DOHH2 (cell line): Measurements from ENCODE around the gene AKT1S1.
A peak's percentile ranks its signal among the peaks of the same experiment; 100 is the strongest.

Experiments
- H3F3A ChIP-seq: fragments of 200-600 bp; sonication (generic), shearing (Covaris generic); 2 replicates; pipeline ENCODE4 v1.6.0; 2016; ENCODE audit warnings: antibody characterized with exemption, mild to moderate bottlenecking; ENCODE audit not compliant: control insufficient read depth, insufficient read depth
- H3K27ac ChIP-seq: fragments of 200-600 bp; sonication (generic); 2 replicates; pipeline ENCODE4 v1.5.1; 2014; ENCODE audit warnings: low read depth, mild to moderate bottlenecking, low read length, moderate library complexity
- H3K27me3 ChIP-seq: fragments of 200-600 bp; sonication (generic); 2 replicates; pipeline ENCODE4 v1.6.1; 2014; ENCODE audit warnings: mild to moderate bottlenecking, low read length, mixed read lengths; ENCODE audit not compliant: control insufficient read depth
- H3K36me3 ChIP-seq: fragments of 200-600 bp; sonication (generic); 2 replicates; pipeline ENCODE4 v1.6.1; 2014; ENCODE audit warnings: mild to moderate bottlenecking, low read length, moderate library complexity, mixed read lengths; ENCODE audit not compliant: control insufficient read depth
- H3K4me1 ChIP-seq: fragments of 200-600 bp; sonication (generic); 2 replicates; pipeline ENCODE4 v1.6.1; 2014; ENCODE audit warnings: mild to moderate bottlenecking, low read length, mixed read lengths; ENCODE audit not compliant: control insufficient read depth
- H3K4me2 ChIP-seq: fragments of 200-600 bp; sonication (generic); 2 replicates; pipeline ENCODE4 v1.6.0; 2014; ENCODE audit warnings: mild to moderate bottlenecking, low read length, moderate library complexity
- H3K4me3 ChIP-seq: fragments of 200-600 bp; sonication (generic); 2 replicates; pipeline ENCODE4 v1.5.1; 2014; ENCODE audit warnings: mild to moderate bottlenecking, low read length, mixed read lengths
- H3K79me2 ChIP-seq: fragments of 200-600 bp; sonication (generic); 2 replicates; pipeline ENCODE4 v1.6.1; 2014; ENCODE audit warnings: mild to moderate bottlenecking, low read length, mixed read lengths; ENCODE audit not compliant: control insufficient read depth
- H3K9me2 ChIP-seq: fragments of 200-600 bp; sonication (generic); replicated peaks from 2 replicates; pipeline ENCODE4 v1.6.1; 2014; ENCODE audit warnings: mild to moderate bottlenecking, low read length, mixed read lengths; ENCODE audit not compliant: control insufficient read depth
- H3K9me3 ChIP-seq: fragments of 200-600 bp; sonication (generic); 2 replicates; pipeline ENCODE4 v1.6.1; 2014; ENCODE audit warnings: antibody characterized with exemption, low read length, mixed read lengths; ENCODE audit not compliant: control insufficient read depth, insufficient read depth
- H4K20me1 ChIP-seq: fragments of 200-600 bp; sonication (generic); 2 replicates; pipeline ENCODE4 v1.6.0; 2014; ENCODE audit warnings: low read depth, mild to moderate bottlenecking, antibody characterized with exemption, low read length, moderate library complexity; ENCODE audit not compliant: control insufficient read depth, insufficient read depth
- CTCF ChIP-seq: fragments of 200-600 bp; sonication (generic); IDR thresholded peaks from one replicate; pipeline ENCODE4 v1.5.1; 2014; ENCODE audit warnings: antibody characterized with exemption, mild to moderate bottlenecking, low read depth, low read length; ENCODE audit not compliant: poor library complexity, severe bottlenecking
- EZH2phosphoT487 ChIP-seq: fragments of 200-600 bp; sonication (generic); IDR thresholded peaks from 2 replicates; pipeline ENCODE4 v1.6.1; 2017; ENCODE audit warnings: borderline replicate concordance, mild to moderate bottlenecking, antibody characterized with exemption, low read length, moderate library complexity, mixed read lengths

AKT1S1 gene

DNA sequence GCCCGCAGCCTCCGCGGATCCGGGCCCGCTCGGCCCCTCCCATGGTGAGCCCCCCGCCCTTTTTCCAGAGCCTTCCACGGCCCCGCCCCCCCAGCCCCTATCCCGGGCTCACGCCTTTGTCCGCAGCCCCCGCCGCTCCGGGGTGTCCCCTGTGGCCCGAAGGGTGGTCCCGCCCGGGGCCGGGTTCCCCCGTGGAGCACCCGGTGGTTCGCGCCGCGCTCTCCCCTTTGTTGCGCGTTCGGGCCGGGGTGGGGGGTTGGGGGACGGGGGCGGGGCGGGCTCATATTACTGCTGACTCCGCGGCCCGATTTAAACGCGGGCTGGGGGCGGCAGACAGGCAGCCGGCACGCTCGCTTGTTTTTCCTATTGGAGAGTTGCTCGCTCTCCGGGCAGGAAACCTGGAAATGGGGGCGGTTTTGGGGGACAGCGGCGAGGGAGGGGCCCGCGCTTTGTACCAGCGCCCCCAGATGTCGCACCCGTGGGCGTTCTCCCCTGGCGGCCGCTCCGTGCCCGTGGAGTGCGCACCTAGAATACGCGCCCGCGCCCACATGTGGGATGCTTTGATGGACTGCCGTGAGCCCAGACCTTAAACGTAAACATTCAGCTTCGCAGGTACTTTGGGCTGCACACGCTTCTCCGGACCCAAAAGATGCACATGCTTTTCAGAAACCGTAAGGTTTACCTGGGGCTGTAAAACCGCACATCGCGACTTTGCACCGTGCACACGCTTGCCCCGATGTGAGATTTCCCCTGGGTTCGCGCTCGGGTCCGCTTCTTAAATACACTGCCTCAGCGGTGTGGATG is 25.5 kb downstream of the AKT1S1 start:
- Histone ChIP-seq H3K27ac (peak overlapping the region; percentile 83; the same call in 1 of the 2 replicates), H3K9me3 (no peaks in the 10 kb centered on the region), H3K36me3 (peaks cover 34% of the 10 kb centered on the region), H3K4me1 (peaks cover 45% of the 10 kb centered on the region), H3K9me2 (no peaks in the 10 kb centered on the region), H3K79me2 (peaks cover 33% of the 10 kb centered on the region), H3K4me2 (peak overlapping the region; percentile 99), H4K20me1 (peaks cover 13% of the 10 kb centered on the region; the same call in 1 of the 2 replicates), H3F3A (peaks cover 8% of the 10 kb centered on the region), H3K4me3 (peak overlapping the region; percentile 81), H3K27me3 (no peaks in the 10 kb centered on the region; the same call in 1 of the 2 replicates)
- TF ChIP-seq EZH2phosphoT487 (no peak), CTCF (peak; percentile 1)

- peak within 1 kb of the TSS; percentile 83 for H3K27ac ChIP-seq
- H3K9me3 ChIP-seq: no peaks in the 10 kb centered on the region
- peaks cover 12% of the 10 kb centered on the region for H3F3A ChIP-seq
- peaks cover 33% of the 10 kb centered on the region for H3K79me2 ChIP-seq
- H3K4me2 ChIP-seq: peak within 1 kb of the TSS; percentile 99
- H3K27me3 ChIP-seq: no peaks in the 10 kb centered on the region; the same call in 1 of the 2 replicates
- H3K36me3 ChIP-seq: peaks cover 24% of the 10 kb centered on the region
- H3K4me1 ChIP-seq: peaks cover 45% of the 10 kb centered on the region
- peak within 1 kb of the TSS; percentile 81 for H3K4me3 ChIP-seq
- peaks cover 13% of the 10 kb centered on the region; the same call in 1 of the 2 replicates for H4K20me1 ChIP-seq
- TF ChIP-seq EZH2phosphoT487 (no peak), CTCF (no peak)
- H3K9me2 ChIP-seq: no peaks in the 10 kb centered on the region
Observed at GRCh38 chr19:49850487-49851342, 26.4 kb downstream of the AKT1S1 start, which contains the start of gene PTOV1. PTOV1 (plus strand) TSS chr19:49851159.

DNA sequence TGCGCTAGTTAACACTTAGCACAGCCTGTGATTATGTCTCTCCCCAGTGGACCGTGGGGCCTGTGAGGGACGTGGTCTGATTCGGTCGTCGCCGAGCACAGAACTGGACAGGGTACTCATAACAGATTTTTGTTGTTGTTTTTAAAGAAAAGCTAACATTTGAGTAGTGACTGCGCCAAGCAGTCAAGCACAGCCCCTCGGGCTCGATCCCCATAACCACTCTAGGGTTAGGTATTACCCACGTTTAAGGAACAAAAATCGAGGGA is 27.0 kb downstream of the AKT1S1 start:
- peaks cover 21% of the 10 kb centered on the region for H3K36me3 ChIP-seq
- peaks cover 33% of the 10 kb centered on the region for H3K79me2 ChIP-seq
- H3K27me3 ChIP-seq: no peaks in the 10 kb centered on the region; the same call in 1 of the 2 replicates
- H3K9me2 ChIP-seq: no peaks in the 10 kb centered on the region
- TF ChIP-seq CTCF (no peak), EZH2phosphoT487 (no peak)
- H3F3A ChIP-seq: peaks cover 17% of the 10 kb centered on the region
- peaks cover 49% of the 10 kb centered on the region for H3K4me1 ChIP-seq
- H3K4me3 ChIP-seq: peak overlapping the region; percentile 81
- H3K27ac ChIP-seq: peak overlapping the region; percentile 83; the same call in 1 of the 2 replicates
- H3K4me2 ChIP-seq: peak overlapping the region; percentile 57
- H4K20me1 ChIP-seq: peaks cover 13% of the 10 kb centered on the region; the same call in 1 of the 2 replicates
- H3K9me3 ChIP-seq: no peaks in the 10 kb centered on the region
